HUES48 (cell line): ENCODE results near the gene AFAP1.

Source experiments
- H3K27ac ChIP-seq: one replicate; pipeline ENCODE4 v1.7.0; 2013; ENCODE audit warnings: low read depth, low read length, inconsistent platforms
- H3K27me3 ChIP-seq: 2 replicates; pipeline ENCODE4 v1.6.1; 2013; ENCODE audit warnings: mild to moderate bottlenecking, low read length; ENCODE audit not compliant: control insufficient read depth, insufficient read depth
- H3K36me3 ChIP-seq: 2 replicates; pipeline ENCODE4 v1.6.1; 2013; ENCODE audit warnings: low read length; ENCODE audit not compliant: control insufficient read depth, insufficient read depth
- H3K4me1 ChIP-seq: 2 replicates; pipeline ENCODE4 v1.6.1; 2013; ENCODE audit warnings: mild to moderate bottlenecking, low read length; ENCODE audit not compliant: control insufficient read depth, insufficient read depth
- H3K4me3 ChIP-seq: 2 replicates; pipeline ENCODE4 v1.5.1; 2013; ENCODE audit warnings: mild to moderate bottlenecking, low read depth, low read length
- H3K9ac ChIP-seq: 2 replicates; pipeline ENCODE4 v1.6.1; 2013; ENCODE audit warnings: mild to moderate bottlenecking, low read depth, low read length, moderate library complexity
- H3K9me3 ChIP-seq: 2 replicates; pipeline ENCODE4 v1.6.1; 2013; ENCODE audit warnings: low read length; ENCODE audit not compliant: control insufficient read depth, insufficient read depth

Gene AFAP1

GRCh38 chr4:7967501-7968261 lies 28.0 kb upstream of the AFAP1 start:
- no peaks in the 10 kb centered on the region for H3K9me3 ChIP-seq
- H3K27ac ChIP-seq, result no peak overlapping the region
- H3K4me3 ChIP-seq, result no peak overlapping the region
- H3K36me3 ChIP-seq, result no peaks in the 10 kb centered on the region
- no peak overlapping the region for H3K9ac ChIP-seq
- peaks cover 10% of the 10 kb centered on the region; the same call in 1 of the 2 replicates for H3K4me1 ChIP-seq
- H3K27me3 ChIP-seq, result no peaks in the 10 kb centered on the region

- H3K27me3 ChIP-seq, result no peaks in the 10 kb centered on the region
- no peak overlapping the region for H3K27ac ChIP-seq
- peaks cover 6% of the 10 kb centered on the region; the same call in 1 of the 2 replicates for H3K4me1 ChIP-seq
- no peaks in the 10 kb centered on the region for H3K9me3 ChIP-seq
- H3K36me3 ChIP-seq, result no peaks in the 10 kb centered on the region
- no peak overlapping the region for H3K4me3 ChIP-seq
- no peak overlapping the region for H3K9ac ChIP-seq
Measured at GRCh38 chr4:7967063-7967440, 27.4 kb upstream of the AFAP1 start.

GRCh38 chr4:7966281-7967062 lies 26.8 kb upstream of the AFAP1 start:
- Histone ChIP-seq H3K36me3 (no peaks in the 10 kb centered on the region), H3K4me1 (peaks cover 6% of the 10 kb centered on the region; the same call in 1 of the 2 replicates), H3K9me3 (no peaks in the 10 kb centered on the region), H3K27ac (no peak overlapping the region), H3K27me3 (no peaks in the 10 kb centered on the region), H3K9ac (no peak overlapping the region), H3K4me3 (no peak overlapping the region)

- no peaks in the 10 kb centered on the region for H3K36me3 ChIP-seq
- H3K4me3 ChIP-seq, result no peak overlapping the region
- peaks cover 8% of the 10 kb centered on the region for H3K4me1 ChIP-seq
- no peak overlapping the region for H3K27ac ChIP-seq
- no peak overlapping the region for H3K9ac ChIP-seq
- no peaks in the 10 kb centered on the region for H3K9me3 ChIP-seq
- no peaks in the 10 kb centered on the region for H3K27me3 ChIP-seq
Measured at GRCh38 chr4:7964890-7965662, 25.4 kb upstream of the AFAP1 start.

GRCh38 chr4:7964459-7964858 lies 24.8 kb upstream of the AFAP1 start:
- Histone ChIP-seq H3K27ac (no peak overlapping the region), H3K27me3 (no peaks in the 10 kb centered on the region), H3K9me3 (no peaks in the 10 kb centered on the region), H3K36me3 (no peaks in the 10 kb centered on the region), H3K4me3 (no peak overlapping the region), H3K4me1 (peaks cover 5% of the 10 kb centered on the region), H3K9ac (no peak overlapping the region)

- no peaks in the 10 kb centered on the region for H3K36me3 ChIP-seq
- no peak overlapping the region for H3K9ac ChIP-seq
- no peak overlapping the region for H3K27ac ChIP-seq
- peaks cover 5% of the 10 kb centered on the region for H3K4me1 ChIP-seq
- H3K4me3 ChIP-seq, result no peak overlapping the region
- no peaks in the 10 kb centered on the region for H3K27me3 ChIP-seq
- no peaks in the 10 kb centered on the region for H3K9me3 ChIP-seq
Measured at GRCh38 chr4:7963691-7964090, 24.0 kb upstream of the AFAP1 start.

- no peak overlapping the region for H3K27ac ChIP-seq
- no peak overlapping the region for H3K4me3 ChIP-seq
- no peaks in the 10 kb centered on the region for H3K27me3 ChIP-seq
- H3K9me3 ChIP-seq, result no peaks in the 10 kb centered on the region
- no peak overlapping the region for H3K9ac ChIP-seq
- no peaks in the 10 kb centered on the region for H3K36me3 ChIP-seq
- peaks cover 8% of the 10 kb centered on the region for H3K4me1 ChIP-seq
Measured at GRCh38 chr4:7962609-7963508, 23.2 kb upstream of the AFAP1 start.

GRCh38 chr4:7960790-7961655 lies 21.4 kb upstream of the AFAP1 start:
- no peaks in the 10 kb centered on the region for H3K9me3 ChIP-seq
- no peaks in the 10 kb centered on the region for H3K27me3 ChIP-seq
- no peak overlapping the region for H3K4me3 ChIP-seq
- H3K4me1 ChIP-seq, result peaks cover 8% of the 10 kb centered on the region
- H3K36me3 ChIP-seq, result no peaks in the 10 kb centered on the region
- no peak overlapping the region for H3K9ac ChIP-seq
- H3K27ac ChIP-seq, result no peak overlapping the region

- H3K27me3 ChIP-seq, result no peaks in the 10 kb centered on the region
- H3K27ac ChIP-seq, result no peak overlapping the region
Measured at GRCh38 chr4:7960017-7960789, 20.5 kb upstream of the AFAP1 start.

More at GRCh38 chr4:7960017-7960789, 20.5 kb upstream of the AFAP1 start:
- H3K9ac ChIP-seq, result no peak overlapping the region
- no peaks in the 10 kb centered on the region for H3K36me3 ChIP-seq
- no peaks in the 10 kb centered on the region for H3K9me3 ChIP-seq
- no peak overlapping the region for H3K4me3 ChIP-seq
- H3K4me1 ChIP-seq, result peaks cover 8% of the 10 kb centered on the region
